ENCODE results near the gene SH2D2A.
"Not testable (repeated sequence)": the region's sequence is repeated elsewhere in the genome, so short reads cannot be mapped to it uniquely, and the experiment has no call there.

The SH2D2A gene

DNA sequence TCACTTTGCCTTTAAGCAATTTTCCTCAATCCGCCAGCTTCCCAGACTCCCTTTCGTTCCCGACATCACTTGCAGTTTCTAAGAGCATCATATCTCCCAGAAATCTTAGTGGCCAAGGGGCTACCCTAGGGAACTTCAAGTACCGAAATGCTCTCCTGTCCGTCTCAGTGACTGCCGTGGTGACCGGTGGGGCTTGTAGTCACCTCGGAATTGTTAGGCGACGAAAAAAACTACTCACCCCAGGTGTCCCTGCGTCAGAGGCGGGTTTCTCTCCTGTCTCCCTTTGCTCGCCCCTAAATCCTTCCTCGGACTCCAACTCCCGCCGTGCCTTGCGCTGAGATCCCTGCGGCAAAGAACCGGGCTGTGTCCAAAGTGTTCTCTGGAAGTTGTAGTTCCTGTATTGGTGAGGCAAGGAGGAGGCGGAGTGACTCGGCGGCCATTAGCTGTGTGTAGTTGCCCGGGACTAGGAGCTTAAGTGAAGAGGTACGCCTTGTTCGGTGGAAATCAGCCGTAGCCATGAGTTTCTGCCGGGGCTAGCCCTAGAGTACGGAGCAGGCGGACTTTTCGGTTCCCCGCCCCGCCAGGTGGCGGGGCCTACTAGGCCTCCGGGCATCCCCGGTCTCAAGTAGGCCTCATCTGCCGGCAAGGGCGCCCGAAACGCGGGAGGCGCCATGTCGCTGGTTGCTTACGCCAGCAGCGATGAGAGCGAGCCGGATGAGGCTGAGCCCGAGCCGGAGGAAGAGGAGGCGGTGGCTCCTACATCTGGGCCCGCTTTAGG, 49.4 kb downstream of the SH2D2A start, which contains the start of gene PRCC:
Gene PRCC (plus strand): TSS at position 435 of the 778 bp plus-strand sequence. CDS start 237 bp downstream, at position 672.
- DNase-seq, result peak; percentile 100

- DNase-seq, result no peak
Observed at GRCh38 chr1:156766298-156767100, 50.1 kb downstream of the SH2D2A start.

- no peak for DNase-seq
Observed at GRCh38 chr1:156765666-156766065, 51.0 kb downstream of the SH2D2A start.

- not testable (repeated sequence) for DNase-seq
Observed at GRCh38 chr1:156765136-156765535, 51.5 kb downstream of the SH2D2A start.

- DNase-seq, result no peak
Observed at GRCh38 chr1:156760796-156761104, 55.9 kb downstream of the SH2D2A start.

- DNase-seq, result no peak
Observed at GRCh38 chr1:156760092-156760795, 56.4 kb downstream of the SH2D2A start.

GRCh38 chr1:156757572-156758253, 58.9 kb downstream of the SH2D2A start:
- DNase-seq, result not testable (repeated sequence)

DNA sequence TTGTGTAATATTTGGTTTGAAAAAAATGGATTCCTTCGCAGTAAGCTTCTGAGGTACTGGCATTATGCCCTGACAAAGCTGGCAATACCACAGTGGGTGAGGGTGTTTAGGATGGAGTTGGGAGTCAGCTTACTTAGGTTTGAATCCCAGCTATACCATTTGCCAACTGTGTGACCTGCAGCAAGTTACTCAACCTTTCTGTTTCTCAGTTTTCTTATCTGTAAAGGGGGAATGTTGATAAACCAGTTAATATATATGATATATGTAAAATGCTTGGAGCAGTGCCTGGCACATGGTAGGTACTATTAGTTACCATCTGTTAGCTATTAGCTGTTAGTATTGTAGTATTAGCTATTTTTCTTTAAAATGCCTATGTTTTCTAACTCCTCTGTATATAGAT, 60.3 kb downstream of the SH2D2A start:
- DNase-seq, result no peak

All from EL (cell line).